ENCODE results near the gene VPS51.
"Not testable (repeated sequence)": the region's sequence is repeated elsewhere in the genome, so short reads cannot be mapped to it uniquely, and the experiment has no call there.

DNA sequence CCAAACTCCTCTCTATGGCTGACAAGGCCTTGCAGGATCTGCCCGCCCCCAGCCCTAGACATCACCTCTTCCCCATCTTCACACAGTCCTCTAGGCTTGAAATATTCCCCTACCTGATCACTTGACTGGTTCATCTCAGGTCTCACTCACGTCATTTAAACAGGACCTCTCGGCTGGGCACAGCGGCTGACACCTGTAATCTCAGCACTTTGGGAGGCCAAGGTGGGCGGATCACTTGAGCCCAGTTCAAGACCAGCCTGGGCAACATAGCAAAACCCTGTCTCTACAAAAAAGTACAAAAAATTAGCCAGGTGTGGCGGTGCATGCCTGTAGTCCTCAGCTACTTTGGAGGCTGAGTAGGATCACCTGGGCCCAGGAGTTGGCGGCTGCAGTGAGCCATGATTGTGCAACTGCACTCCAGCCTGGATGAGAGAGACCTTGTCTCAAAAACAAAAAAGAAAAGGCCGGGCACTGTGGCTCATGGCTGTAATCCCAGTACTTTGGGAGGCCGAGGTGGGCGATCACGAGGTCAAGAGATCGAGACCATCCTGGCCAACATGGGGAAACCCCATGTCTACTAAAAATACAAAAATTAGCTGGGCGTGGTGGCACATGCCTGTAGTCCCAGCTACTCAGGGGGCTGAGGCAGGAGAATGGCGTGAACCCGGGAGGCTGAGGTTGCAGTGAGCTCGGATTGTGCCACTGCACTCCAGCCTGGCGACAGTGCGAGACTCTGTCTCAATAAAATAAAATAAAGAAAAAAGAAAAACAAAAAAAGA lies 23.1 kb downstream of the VPS51 start:
- TF ChIP-seq CTCF, POLR2A (IDR thresholded peaks at IDR 0.05): not testable (repeated sequence)
